DMS114 treated with DMSO at 0.1 percent for 48 hours (cell line): ENCODE results near the gene UBASH3B.

ENCODE experiments used
- DNase-seq: peaks from one replicate; lab custom pipeline; 2025; ENCODE audit not compliant: unreplicated experiment; lab: John Stamatoyannopoulos, UW

UBASH3B gene

GRCh38 chr11:122706291-122707088 lies 51.0 kb downstream of the UBASH3B start:
- no peak for DNase-seq

DNA sequence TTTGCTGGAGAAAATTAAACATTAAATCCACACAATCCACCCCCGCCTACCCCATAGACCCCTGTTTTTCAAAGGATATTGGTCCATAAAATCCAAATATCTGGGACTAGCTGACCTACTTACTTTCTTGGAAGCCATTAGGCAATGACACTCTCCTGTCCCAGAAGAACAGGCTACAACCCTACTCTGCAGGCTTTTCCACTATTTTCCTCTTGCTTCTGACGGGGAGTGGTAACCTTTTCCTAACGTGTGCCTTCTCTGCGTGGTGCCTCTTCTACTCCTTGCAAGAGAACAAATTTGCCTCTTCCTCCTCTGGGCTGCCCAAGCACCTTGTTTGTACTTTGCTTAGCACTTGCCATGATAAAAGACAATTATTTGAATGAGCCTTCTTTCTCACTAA lies 51.6 kb downstream of the UBASH3B start:
- DNase-seq, result no peak

- no peak for DNase-seq
Observed at GRCh38 chr11:122707901-122708300, 52.4 kb downstream of the UBASH3B start.

GRCh38 chr11:122709039-122709760 lies 53.7 kb downstream of the UBASH3B start:
- no peak for DNase-seq

DNA sequence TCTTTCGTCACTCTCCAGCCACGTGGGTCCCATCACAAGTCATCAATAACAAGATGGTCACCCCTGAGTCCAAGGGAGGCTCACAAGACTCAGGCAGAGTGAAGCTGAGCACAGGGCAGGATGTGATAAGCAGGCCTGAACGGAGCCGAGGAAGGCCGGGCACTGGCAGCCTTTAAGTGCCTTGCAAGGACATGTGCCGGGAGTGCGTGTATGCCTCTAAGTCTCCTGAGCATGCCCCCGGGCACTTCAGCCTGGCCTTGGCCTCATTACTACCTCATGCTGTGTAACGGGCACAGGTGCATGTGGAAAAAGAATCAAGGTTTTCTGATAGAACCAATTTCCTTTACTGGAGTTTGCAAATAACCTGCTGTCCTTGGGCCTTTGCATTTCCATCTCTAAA lies 55.8 kb downstream of the UBASH3B start:
- DNase-seq, result no peak

GRCh38 chr11:122711831-122712381 lies 56.4 kb downstream of the UBASH3B start:
- no peak for DNase-seq

DNA sequence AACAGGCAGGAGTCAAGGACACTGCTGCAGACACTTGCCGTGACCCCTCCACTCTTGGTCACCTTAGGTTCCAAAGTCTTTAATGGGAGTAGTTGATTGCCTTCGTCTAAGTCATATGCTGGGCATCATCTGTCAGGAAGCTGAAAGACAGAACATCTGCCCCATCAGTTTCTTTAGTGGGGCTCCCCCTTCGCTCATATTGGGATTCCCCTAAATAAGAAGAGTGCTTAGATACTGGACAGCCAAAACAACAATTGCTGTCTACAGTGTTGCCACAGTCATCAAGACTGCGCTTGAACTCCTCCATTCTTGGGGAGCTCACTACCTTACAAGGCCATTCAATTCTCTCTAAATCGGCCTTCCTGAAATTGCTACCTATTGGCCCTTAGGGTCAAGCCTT lies 58.5 kb downstream of the UBASH3B start:
- no peak for DNase-seq

DNA sequence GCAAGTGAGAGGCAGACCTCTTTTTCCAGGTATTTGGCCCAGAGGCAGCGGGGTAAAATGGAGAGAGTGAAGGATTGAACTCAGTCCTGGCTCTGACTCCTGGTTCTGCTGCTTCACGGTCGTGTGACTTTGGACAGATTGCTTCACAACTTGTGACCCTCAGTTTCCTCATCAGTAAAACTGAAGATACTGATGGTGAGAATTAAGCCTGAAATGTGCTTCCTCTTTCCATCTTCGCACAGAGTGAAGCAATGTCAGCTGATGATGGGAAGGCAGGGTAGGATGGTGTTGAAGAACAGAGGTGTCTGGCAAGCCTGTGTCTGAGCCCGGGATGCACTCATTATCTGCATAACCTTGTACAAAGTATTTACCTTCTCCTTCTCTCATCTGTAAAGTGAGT lies 59.0 kb downstream of the UBASH3B start:
- no peak for DNase-seq

DNA sequence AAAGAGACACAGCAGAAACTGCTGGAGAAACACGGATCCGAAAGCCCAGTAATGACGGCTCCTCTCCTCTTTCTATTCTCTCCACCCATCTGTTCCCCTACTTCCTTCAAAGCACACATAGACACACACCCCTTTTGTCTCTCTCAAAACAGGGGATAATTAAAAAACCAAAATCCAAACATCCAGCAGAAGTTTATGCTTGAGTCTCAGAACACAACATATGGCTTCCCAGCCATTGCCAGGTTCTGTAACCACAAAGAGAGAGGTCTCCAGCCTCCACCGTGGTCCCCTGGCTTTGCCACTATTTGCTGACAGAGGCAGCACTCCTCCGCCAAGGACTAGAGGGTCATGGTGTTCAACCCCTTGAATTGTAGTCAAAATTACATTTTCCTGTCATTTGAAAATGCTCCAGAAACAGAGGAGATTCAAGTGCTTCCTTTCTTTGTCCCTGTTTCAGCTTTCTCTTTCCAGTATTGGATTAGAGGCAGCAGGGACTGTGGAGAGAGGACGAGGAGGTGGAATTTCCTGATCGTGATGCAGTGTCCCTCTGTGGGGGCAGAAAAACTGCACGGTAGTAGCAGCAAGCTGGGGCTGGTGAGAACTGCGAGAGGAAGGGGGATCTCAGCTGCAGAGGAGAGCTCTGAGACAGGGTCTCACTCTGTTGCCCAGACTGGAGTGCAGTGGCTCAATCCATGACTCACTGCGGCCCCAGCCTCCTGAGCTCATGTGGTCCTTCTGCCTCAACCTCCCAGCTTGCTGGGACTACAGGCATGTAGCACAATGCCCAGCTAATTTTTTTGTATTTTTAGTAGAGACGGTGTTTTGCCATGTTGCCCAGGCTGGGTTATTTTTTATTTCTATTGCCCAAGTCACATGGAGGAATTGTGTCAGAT lies 60.3 kb downstream of the UBASH3B start:
- no peak for DNase-seq

DNA sequence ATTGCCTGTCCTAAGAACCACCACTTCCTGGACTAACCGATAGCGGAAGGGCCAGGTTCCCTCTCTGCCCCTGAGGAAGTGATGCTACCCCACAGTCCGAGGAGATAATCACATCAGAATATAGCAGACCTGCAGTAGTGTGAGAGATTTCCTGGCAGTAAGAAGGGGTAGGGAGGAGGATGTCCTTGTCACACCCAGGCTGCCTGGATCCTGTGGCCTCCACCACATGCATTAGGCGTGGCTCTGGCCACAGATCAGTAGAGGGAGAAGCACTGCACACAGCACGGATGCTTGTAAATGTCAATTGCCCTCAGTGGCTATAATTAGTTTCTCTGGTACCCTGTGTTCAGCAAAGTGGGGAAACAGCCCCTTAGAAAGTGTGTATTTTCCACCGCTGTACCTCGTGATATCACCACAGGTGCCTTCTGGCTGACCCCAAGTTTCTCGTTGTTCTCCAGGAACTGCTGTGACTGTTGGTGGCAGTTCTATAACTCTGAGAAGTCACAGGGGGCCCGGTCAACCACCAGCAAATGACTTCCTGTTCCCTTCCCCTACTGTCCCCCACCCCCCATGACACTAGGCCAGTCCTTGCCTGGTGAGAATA lies 61.8 kb downstream of the UBASH3B start:
- no peak for DNase-seq

DNA sequence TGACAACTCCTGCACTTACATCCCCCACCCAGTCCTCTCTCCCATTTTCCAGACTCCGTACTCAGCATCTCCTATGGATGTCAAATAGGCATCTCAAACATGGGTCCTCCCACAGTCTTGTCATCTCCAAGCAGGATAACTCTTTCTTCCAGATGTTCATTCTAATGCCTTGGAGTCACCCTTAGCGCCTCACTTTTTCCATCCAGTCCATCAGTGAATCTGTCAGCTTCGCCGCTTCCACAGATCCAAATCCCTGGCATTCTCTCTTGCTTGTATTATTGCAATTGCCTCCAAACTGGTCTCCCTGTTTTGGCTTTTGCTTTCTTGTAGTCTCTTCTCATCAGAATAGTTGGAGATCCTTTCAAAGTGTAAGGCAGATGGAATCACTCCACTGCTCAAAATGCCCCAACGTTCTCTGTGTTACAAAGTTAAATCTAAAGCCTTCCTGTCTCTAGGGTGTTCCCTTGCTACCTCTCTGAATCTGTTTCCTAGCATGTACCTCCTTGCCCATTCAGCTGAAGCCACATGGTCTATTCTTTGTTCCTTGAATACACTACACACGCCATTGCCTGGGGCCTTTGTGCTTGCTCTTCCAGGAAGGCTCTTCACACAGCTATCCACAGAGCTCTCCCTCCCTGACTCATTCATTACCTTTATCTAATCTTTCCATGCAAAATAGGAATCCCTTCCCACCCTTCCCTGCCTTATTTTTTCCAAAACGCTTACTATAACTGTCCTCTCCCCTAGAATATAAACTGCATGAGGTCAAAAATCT lies 64.8 kb downstream of the UBASH3B start:
- DNase-seq, result no peak

DNA sequence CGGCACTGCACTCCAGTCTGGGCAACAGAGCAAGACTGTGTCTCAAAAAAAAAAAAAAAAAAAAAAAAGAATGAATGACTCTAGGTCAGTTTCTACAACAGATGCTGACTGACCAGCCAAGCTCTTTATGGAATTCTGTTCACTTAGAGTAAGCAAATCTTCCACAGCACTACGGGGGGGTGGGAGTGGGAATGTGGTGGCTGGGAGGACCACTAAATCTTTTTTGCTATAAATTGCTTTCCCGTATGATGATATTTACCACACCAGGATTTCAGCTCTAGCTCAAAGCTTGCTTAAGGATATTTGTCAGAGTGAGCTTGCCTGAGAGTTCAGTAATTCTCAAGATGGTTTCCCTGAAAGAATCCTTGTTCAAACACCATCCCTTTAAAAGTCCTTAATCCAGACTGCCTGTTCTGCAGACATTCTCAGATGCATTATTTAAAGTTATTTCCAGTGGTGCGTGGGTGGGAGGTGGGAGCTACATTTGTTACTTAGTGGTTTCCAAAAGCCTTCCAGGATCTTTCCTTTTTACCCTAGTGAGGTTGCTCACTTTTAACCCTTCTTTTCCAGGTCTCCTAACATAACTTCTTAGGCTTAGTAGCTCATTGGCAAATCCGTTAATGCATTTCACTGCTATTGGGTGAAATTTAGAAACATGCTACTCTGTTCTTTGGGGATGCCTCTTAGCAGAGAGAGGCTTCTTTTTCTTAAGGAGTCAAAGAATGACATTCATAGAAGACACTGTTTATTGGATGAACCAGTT lies 65.9 kb downstream of the UBASH3B start:
- DNase-seq, result no peak

DNA sequence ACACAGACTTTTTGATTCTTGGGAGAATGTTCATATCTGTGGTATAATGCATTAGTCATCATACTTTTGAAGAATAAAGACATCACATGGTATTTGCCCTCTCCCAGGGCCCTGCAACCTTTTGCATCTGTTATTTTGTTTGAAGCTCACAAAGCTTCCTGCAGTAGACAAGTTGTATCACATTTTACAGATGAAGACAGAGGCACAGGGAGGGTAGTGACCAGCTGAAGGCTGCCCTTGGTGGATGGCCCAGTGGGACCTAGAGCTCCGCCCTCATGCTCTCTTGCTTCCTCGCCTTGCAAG lies 66.4 kb downstream of the UBASH3B start:
- no peak for DNase-seq

- DNase-seq, result no peak
Observed at GRCh38 chr11:122723106-122723505, 67.6 kb downstream of the UBASH3B start.

GRCh38 chr11:122723576-122723975 lies 68.1 kb downstream of the UBASH3B start:
- DNase-seq, result no peak

DNA sequence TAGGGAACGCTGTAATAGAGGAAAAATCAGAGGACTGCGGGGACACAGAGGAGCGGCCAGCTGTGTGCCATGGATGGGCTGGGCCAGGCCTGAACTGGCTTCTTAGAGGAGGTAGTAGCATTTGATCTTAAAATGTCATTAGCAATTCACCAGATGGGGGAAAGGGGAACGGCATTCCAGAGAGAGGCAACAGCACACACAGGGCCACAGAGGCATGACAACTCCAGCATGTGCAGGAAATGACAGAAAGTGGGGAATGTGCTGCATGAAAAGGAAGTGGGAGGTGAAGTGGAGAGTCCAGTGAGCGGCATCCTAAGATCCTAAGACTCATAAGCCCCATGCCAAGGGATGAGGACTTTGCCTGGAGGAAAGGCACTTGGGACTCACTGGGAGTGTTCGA lies 69.0 kb downstream of the UBASH3B start:
- DNase-seq, result no peak

DNA sequence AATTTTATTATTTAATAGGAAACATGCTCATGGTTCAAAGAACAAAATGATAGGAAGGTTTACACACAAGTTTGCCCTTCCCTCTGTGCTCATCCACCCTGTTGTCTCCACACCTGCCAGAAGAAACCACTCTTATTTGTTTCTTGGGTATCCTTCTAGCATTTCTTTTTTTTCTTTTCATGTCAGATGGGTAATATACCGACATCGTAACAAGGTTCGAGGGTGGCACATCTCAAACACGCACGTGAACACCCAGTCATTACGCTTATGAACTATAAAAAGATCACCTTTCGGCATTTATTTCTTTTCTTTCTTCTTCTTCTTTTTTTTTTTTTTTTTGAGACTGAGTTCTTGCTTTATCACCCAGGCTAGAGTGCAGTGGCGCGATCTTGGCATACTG lies 70.5 kb downstream of the UBASH3B start:
- no peak for DNase-seq

DNA sequence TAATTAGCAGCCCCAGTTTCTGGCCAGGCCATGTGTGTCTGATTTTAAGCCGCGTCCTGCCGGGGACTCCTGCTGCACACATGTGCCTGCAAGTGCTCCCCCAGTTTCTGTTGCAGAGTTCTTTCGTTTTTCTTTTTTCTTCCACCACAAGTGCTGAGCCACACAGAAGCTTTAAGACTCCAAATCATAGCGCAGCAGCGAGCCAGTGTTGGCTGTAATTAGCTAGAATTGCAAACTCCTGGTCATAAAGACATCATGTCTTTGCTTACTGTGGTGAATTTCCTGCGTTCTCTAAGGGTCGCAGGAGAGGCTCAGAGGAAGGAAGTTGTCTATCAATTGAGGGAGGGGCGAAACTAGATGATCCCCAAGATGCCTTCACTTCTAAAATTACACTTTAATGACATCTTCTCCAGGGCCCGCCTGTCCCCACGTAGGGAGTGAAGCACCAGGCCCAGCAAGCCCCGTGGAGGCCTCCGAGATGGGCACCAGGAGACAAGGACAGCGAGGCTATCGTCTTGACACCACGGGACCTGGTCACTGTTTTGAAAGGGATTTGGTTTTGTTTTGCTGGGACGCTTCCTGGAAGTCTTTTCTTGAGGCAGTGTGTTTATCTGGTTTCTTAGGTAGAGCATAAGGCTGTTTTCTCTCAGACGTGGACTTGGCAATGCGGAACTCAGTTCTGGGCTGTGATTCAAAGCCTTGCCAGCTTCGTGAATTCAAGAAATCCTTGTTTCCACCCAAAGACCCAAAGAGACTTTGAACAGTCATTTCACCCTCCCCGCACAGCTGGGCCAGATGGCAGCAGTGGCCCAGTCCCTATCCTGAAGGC lies 71.8 kb downstream of the UBASH3B start:
- DNase-seq, result no peak

DNA sequence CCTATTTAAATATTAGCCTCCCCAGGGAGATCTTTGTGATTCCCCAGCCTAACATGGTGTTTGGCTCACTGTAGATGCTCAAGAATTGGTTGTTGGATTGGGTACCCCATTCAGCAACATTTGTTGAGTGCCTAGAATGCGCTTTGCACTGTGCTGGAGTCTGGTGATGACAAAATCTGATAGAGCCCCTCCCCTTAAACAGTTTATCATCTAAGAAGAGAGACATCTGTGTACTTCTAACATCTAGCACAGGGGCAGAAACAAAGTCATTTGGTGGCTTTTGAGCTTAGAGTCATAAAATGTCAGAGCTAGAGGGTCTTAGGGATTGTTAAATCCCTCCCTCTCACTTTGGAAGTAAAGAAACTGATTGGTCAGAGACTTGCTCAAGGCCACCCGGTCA lies 73.0 kb downstream of the UBASH3B start:
- DNase-seq, result no peak
